ENCODE results near the gene KDF1.

KDF1 gene

GRCh38 chr1:26900001-26900814, 60.1 kb downstream of the KDF1 start, which contains the start of gene GPATCH3:
Gene GPATCH3 (minus strand): TSS chr1:26900467. CDS start chr1:26900442, 25 bp downstream.
- H3K27me3 ChIP-seq (ENCODE audit: control insufficient read depth, insufficient read depth, low read length), result no peaks in the 10 kb centered on the region
- no CpG with 5 or more reads among the region's 50 CpGs for WGBS (ENCODE audit: insufficient coverage, insufficient read length)
- peak within 1 kb of the TSS; percentile 91 for H3K4me3 ChIP-seq (ENCODE audit: low read length)
- H3K4me1 ChIP-seq (ENCODE audit: control insufficient read depth, insufficient read depth, low read length), result no peaks in the 10 kb centered on the region
- 0 out of 2 replicates have a peak, but pooled peaks cover 6% of the 10 kb centered on the region for H3K36me3 ChIP-seq (ENCODE audit: control insufficient read depth, insufficient read depth, low read length)
- no peaks in the 10 kb centered on the region for H3K9me3 ChIP-seq (ENCODE audit: control insufficient read depth, insufficient read depth, low read length)
- no peak within 1 kb of the TSS for H3K27ac ChIP-seq (ENCODE audit: low read length)
- DNase-seq (ENCODE audit: low read depth, low spot score), result peak; percentile 97

Data from iPS DF 6.9 (cell line).